GM12801 (cell line): ENCODE results near the gene BIN2.

Experiments
- CTCF ChIP-seq: IDR thresholded peaks from one replicate; pipeline ENCODE4 v1.5.1; 2011; ENCODE audit warnings: control low read depth; ENCODE audit not compliant: insufficient read length; ENCODE audit errors: extremely low read depth

Gene BIN2

DNA sequence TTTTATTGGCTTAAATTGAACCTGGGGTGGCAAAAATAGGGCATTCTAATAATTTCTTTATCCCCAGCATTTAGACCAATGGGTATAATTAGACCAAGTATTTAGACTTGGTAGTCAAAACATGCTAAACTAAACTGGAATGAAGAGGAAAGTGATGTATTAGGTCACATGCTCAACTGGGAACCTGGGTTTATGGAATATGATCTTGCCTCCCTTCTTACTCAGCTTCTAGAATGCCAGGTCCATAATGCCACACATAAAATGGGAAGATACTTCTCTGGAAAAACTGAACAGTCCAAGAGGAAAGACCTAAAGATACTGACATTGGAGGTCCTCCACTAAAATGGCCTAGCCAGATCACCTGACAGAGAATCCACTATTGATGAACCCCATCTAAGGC, 6.2 kb upstream of the BIN2 start:
- no peak for TF ChIP-seq CTCF

- TF ChIP-seq CTCF = no peak
Measured at GRCh38 chr12:51329742-51330141, 5.8 kb upstream of the BIN2 start.

- no peak for TF ChIP-seq CTCF
Measured at GRCh38 chr12:51328587-51328986, 4.6 kb upstream of the BIN2 start.

- TF ChIP-seq CTCF = no peak
Measured at GRCh38 chr12:51326698-51327439, 2.9 kb upstream of the BIN2 start.

DNA sequence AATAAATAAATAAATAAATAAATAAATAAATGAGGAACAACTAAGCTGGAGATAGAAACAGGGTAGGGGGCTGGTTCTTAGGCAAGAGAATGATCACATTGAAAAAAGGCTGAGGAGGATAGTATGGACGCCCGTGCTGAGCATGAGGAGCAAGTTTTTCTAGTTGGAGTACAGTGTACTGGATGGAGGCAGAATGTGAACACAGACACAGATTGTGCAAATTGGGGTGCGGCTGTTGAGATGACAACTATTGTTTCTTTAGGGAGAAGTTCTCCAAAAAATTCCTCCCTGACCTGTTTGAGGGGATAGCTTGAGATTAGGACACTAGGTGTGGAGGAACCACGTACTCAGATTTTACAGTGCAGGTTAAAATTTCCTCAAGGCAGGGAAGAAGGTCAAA, 979 bp upstream of the BIN2 start:
- TF ChIP-seq CTCF = no peak

- no peak for TF ChIP-seq CTCF
Measured at GRCh38 chr12:51323317-51323960, 535 bp downstream of the BIN2 start.

DNA sequence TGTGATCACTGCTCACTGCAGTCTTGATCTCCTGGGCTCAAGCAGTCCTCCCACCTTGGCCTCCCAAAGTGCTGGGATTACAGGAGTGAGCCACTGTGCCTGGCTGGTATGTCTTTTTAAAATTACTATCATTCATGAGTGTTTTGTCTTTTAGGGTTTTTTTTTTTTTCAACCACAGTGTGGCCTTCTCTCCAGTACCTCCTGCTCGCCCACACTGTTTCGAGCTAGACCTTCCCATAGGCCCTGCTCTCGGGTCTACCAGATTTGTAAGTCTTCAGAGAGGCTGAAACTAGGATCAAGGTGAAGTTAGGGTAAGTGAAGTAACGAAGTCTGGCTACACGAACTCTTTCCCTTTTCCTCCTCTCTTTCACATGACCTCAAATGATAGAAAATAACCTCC, 1.5 kb downstream of the BIN2 start:
- TF ChIP-seq CTCF = no peak
